GM12873 (cell line): ENCODE results near the gene ROR1.

Source experiments
- TF ChIP-seq, protein P1 (sequence below): IDR thresholded peaks from 2 replicates; pipeline ENCODE4 v1.5.1; 2012; ENCODE audit warnings: low read depth, mild to moderate bottlenecking, moderate library complexity, low read length, control low read depth; ENCODE audit not compliant: insufficient read depth; ENCODE audit errors: missing control alignments

The ROR1 gene

GRCh38 chr1:63977466-63977865 is 203.6 kb downstream of the ROR1 start:
- TF ChIP-seq, protein P1, sequence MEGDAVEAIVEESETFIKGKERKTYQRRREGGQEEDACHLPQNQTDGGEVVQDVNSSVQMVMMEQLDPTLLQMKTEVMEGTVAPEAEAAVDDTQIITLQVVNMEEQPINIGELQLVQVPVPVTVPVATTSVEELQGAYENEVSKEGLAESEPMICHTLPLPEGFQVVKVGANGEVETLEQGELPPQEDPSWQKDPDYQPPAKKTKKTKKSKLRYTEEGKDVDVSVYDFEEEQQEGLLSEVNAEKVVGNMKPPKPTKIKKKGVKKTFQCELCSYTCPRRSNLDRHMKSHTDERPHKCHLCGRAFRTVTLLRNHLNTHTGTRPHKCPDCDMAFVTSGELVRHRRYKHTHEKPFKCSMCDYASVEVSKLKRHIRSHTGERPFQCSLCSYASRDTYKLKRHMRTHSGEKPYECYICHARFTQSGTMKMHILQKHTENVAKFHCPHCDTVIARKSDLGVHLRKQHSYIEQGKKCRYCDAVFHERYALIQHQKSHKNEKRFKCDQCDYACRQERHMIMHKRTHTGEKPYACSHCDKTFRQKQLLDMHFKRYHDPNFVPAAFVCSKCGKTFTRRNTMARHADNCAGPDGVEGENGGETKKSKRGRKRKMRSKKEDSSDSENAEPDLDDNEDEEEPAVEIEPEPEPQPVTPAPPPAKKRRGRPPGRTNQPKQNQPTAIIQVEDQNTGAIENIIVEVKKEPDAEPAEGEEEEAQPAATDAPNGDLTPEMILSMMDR = no peak

DNA sequence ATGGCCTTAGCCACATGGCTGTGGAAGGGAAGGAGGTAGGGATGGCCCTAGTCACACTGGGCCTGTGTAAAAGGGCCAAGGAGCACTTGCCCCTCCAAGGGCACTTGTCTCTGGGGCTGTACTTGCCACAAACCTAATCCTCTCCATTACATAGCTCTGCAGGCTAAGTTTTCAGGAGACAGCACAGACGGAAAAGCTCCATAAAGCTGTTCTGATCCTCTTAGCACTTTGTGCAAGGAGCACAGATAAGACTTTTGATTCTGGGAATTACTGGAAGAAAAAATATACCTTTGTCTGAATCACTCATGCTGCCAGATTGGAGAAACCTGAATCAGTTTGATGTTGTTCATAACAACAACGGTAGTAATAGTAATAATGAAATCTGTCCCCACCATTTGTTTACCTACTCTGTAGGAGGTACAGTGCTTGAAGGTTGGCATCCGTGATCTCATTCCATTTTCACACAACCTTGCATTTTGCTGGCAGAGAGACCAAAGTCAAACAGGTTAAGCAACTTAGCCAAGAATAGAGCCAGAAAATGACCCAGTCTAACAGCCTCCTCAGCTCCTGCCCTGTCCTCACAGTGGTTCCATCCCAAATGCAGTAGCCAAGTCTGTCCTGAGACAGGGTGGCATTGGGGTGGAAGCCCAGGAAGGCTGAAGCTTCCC is 207.1 kb downstream of the ROR1 start:
- TF ChIP-seq, protein P1 = no peak

- TF ChIP-seq, protein P1 = no peak
These were observed 207.6 kb downstream of the ROR1 start for GRCh38 chr1:63981408-63981773.

- TF ChIP-seq, protein P1 = no peak
These were observed 208.4 kb downstream of the ROR1 start for GRCh38 chr1:63982201-63982600.

- TF ChIP-seq, protein P1 = no peak
These were observed 209.8 kb downstream of the ROR1 start for GRCh38 chr1:63983391-63984256.

DNA sequence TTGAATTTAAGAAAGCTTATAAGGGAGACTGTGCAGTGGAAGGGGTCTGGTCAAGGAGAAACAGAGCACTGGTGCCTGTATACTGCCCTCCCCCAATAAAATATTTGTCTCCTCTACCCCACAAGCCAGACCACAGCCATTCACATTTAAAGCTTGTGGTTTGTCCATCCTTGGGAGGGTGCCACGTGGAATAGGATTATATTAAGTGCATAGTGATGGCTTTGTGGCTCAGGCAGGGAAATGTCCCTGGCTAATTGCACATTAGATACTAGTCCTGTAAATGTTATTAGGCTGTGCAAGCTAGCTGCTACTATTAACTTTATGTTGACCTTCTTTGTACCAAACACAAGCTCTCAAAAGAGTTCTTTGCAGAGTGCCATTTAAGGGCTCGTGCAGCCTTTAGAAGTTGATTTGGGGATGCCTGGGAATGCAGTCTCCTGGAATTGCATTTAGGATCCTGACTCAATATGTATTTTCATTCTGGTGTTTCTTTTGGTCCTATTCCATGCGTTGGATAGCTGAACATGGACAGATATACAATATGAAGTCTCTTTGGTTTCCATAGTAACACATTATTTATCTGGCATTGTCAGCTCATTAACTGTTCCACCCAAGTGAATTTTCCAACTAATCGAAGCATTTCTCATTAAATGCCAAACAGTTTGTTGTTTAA is 210.6 kb downstream of the ROR1 start:
- TF ChIP-seq, protein P1 = no peak

DNA sequence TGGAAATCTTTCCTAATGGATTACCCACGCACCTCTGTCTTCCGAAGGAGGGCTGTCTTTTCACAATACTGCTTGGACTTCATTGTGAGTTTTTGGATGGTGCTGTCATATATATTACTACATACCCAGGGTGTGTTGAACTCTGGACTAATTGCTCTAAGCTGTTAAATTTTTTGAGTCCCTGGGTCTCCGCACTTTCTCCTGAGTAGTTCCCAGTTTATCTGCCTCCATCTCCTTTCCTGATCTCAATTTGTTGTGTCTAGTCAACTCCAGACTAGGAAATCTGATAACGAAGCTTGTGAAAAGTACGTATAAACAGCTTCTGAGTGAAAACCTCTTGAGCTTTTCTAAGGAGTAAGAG is 211.1 kb downstream of the ROR1 start:
- TF ChIP-seq, protein P1 = no peak
